ENCODE measurements around the gene YES1. TPM values are rescaled to one million over a fixed set of nuclear protein-coding genes. Genes with fewer than 3 reads are reported as not detected.

Gene YES1
- total and polyA plus RNA-seq, 2 of the 13 experiments (the other 11 are each of a cell fraction or from before 2014, with no cell fraction given), result 17.2 to 70.8 TPM

DNA sequence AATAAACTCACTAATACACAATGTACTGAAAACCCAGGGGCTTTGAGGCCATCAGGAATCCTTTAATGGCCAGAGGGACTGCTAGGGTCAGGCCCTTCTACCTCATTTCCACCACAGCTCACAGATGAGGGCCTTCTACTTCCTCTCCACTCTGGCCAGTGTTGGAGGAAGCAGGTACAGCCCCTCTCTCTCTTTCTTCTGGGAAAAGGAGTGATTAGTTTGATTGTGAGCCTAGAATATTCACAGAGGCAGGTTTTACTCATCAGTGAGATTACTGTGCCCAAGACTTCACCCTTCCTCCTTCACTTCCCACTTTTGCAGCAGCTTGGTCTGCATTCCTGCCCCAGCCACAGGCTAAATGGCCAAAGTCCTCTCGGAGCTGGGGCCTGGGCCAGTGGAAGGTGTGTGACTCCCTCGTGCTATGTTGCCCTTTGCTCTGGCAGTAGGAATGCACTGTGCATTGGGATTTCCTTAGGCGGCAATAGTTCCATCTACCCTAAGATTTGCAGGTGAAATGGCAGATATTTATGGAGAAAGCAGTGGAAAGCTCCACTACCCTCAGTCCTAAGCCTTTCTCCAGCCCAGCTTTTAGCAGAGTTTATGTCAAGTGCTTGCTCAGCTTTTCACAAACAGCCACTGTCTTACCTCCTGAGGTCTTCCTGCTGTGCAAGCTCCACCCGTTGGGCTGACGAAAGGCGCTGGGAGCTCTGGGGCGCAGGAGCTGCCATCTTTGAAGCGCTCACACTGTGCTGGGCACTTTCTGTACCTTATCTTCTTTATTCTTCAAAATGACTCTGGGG lies 36.2 kb upstream of the YES1 start (continued):
- TF ChIP-seq, protein P1, sequence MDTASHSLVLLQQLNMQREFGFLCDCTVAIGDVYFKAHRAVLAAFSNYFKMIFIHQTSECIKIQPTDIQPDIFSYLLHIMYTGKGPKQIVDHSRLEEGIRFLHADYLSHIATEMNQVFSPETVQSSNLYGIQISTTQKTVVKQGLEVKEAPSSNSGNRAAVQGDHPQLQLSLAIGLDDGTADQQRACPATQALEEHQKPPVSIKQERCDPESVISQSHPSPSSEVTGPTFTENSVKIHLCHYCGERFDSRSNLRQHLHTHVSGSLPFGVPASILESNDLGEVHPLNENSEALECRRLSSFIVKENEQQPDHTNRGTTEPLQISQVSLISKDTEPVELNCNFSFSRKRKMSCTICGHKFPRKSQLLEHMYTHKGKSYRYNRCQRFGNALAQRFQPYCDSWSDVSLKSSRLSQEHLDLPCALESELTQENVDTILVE (CRISPR knock-in tag; IDR thresholded peaks at IDR 0.05), result peak; percentile 86
- TF ChIP-seq SMAD1 (CRISPR knock-in tag; IDR thresholded peaks at IDR 0.05; ENCODE audit: borderline replicate concordance, low read depth), result no peak
- TF ChIP-seq, protein P2, sequence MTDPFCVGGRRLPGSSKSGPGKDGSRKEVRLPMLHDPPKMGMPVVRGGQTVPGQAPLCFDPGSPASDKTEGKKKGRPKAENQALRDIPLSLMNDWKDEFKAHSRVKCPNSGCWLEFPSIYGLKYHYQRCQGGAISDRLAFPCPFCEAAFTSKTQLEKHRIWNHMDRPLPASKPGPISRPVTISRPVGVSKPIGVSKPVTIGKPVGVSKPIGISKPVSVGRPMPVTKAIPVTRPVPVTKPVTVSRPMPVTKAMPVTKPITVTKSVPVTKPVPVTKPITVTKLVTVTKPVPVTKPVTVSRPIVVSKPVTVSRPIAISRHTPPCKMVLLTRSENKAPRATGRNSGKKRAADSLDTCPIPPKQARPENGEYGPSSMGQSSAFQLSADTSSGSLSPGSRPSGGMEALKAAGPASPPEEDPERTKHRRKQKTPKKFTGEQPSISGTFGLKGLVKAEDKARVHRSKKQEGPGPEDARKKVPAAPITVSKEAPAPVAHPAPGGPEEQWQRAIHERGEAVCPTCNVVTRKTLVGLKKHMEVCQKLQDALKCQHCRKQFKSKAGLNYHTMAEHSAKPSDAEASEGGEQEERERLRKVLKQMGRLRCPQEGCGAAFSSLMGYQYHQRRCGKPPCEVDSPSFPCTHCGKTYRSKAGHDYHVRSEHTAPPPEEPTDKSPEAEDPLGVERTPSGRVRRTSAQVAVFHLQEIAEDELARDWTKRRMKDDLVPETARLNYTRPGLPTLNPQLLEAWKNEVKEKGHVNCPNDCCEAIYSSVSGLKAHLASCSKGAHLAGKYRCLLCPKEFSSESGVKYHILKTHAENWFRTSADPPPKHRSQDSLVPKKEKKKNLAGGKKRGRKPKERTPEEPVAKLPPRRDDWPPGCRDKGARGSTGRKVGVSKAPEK (CRISPR knock-in tag; IDR thresholded peaks at IDR 0.05; ENCODE audit: borderline replicate concordance), result no peak
- TF ChIP-seq, protein P3, sequence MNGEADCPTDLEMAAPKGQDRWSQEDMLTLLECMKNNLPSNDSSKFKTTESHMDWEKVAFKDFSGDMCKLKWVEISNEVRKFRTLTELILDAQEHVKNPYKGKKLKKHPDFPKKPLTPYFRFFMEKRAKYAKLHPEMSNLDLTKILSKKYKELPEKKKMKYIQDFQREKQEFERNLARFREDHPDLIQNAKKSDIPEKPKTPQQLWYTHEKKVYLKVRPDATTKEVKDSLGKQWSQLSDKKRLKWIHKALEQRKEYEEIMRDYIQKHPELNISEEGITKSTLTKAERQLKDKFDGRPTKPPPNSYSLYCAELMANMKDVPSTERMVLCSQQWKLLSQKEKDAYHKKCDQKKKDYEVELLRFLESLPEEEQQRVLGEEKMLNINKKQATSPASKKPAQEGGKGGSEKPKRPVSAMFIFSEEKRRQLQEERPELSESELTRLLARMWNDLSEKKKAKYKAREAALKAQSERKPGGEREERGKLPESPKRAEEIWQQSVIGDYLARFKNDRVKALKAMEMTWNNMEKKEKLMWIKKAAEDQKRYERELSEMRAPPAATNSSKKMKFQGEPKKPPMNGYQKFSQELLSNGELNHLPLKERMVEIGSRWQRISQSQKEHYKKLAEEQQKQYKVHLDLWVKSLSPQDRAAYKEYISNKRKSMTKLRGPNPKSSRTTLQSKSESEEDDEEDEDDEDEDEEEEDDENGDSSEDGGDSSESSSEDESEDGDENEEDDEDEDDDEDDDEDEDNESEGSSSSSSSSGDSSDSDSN (CRISPR knock-in tag; IDR thresholded peaks at IDR 0.05), result peak; percentile 27; the same call in 1 of the 2 replicates
- TF ChIP-seq, protein P4, sequence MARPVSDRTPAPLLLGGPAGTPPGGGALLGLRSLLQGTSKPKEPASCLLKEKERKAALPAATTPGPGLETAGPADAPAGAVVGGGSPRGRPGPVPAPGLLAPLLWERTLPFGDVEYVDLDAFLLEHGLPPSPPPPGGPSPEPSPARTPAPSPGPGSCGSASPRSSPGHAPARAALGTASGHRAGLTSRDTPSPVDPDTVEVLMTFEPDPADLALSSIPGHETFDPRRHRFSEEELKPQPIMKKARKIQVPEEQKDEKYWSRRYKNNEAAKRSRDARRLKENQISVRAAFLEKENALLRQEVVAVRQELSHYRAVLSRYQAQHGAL (CRISPR knock-in tag; IDR thresholded peaks at IDR 0.05; ENCODE audit: not compliant biosample characterization), result no peak
- TF ChIP-seq JUNB (CRISPR knock-in tag; IDR thresholded peaks at IDR 0.05; ENCODE audit: borderline replicate concordance), result peak; percentile 66; the same call in 1 of the 2 replicates
- TF ChIP-seq, protein P5, sequence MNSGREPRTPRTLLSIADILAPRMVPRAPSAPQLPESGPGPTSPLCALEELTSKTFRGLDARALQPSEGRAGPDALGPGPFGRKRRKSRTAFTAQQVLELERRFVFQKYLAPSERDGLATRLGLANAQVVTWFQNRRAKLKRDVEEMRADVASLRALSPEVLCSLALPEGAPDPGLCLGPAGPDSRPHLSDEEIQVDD (CRISPR knock-in tag; IDR thresholded peaks at IDR 0.05; ENCODE audit: borderline replicate concordance), result 0 out of 2 replicates have a peak, but pooled peaks have one; percentile 36
- TF ChIP-seq ZNF17 (CRISPR knock-in tag; IDR thresholded peaks at IDR 0.05), result no peak
- peak; percentile 83 for TF ChIP-seq BORCS8-MEF2B (CRISPR knock-in tag; IDR thresholded peaks at IDR 0.05)
- no peak for TF ChIP-seq MLLT10 (CRISPR knock-in tag; IDR thresholded peaks at IDR 0.05)
- TF ChIP-seq, protein P6, sequence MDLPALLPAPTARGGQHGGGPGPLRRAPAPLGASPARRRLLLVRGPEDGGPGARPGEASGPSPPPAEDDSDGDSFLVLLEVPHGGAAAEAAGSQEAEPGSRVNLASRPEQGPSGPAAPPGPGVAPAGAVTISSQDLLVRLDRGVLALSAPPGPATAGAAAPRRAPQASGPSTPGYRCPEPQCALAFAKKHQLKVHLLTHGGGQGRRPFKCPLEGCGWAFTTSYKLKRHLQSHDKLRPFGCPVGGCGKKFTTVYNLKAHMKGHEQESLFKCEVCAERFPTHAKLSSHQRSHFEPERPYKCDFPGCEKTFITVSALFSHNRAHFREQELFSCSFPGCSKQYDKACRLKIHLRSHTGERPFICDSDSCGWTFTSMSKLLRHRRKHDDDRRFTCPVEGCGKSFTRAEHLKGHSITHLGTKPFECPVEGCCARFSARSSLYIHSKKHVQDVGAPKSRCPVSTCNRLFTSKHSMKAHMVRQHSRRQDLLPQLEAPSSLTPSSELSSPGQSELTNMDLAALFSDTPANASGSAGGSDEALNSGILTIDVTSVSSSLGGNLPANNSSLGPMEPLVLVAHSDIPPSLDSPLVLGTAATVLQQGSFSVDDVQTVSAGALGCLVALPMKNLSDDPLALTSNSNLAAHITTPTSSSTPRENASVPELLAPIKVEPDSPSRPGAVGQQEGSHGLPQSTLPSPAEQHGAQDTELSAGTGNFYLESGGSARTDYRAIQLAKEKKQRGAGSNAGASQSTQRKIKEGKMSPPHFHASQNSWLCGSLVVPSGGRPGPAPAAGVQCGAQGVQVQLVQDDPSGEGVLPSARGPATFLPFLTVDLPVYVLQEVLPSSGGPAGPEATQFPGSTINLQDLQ (CRISPR knock-in tag; IDR thresholded peaks at IDR 0.05), result no peak
- TF ChIP-seq MAZ (IDR thresholded peaks at IDR 0.05; ENCODE audit: borderline replicate concordance, low read depth, low read length), result 0 out of 2 replicates have a peak, but pooled peaks have one; percentile 40
- TF ChIP-seq MAZ (CRISPR knock-in tag; IDR thresholded peaks at IDR 0.05; ENCODE audit: low read depth), result peak; percentile 52; the same call in 1 of the 2 replicates
- TF ChIP-seq ZBTB7B (CRISPR knock-in tag; IDR thresholded peaks at IDR 0.05), result peak; percentile 72; the same call in 1 of the 2 replicates
- no peak for TF ChIP-seq ZNF10 (CRISPR knock-in tag; IDR thresholded peaks at IDR 0.05; ENCODE audit: borderline replicate concordance, low read depth)
- no peak for TF ChIP-seq MAF1 (CRISPR knock-in tag; IDR thresholded peaks at IDR 0.05; ENCODE audit: borderline replicate concordance)
- peak; percentile 85; the same call in 1 of the 2 replicates for TF ChIP-seq JUN (CRISPR knock-in tag; IDR thresholded peaks at IDR 0.05)

Measured in HepG2 (cell line).